Measurements from ENCODE around the gene WASHC4.

DNA sequence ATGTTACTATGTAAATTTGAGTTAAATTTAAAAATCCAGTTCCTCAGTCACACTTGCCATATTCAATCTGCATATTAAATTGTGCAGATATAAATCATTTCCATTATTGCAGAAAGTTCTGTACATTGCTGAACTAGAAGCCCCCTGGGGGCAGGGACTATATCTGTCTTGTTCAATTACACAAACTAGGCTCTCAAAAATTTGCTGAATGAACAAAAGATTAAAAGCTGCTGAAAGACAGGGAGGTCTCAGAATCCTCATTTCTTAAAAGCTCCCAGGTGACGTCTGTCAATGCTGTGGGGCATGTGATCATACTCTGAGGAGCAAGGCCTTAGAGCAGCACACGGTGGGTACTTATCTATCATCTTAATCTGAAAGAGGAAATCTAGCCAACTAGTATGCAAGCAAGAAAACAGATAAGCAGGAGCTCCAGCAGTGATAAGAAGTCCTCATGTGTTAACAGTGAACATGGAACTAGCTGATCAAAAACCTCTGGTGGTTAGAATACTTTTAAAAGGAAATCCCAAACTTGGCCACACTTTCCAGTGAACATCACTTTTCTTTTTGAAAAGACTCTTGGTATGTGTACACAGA is 68.0 kb downstream of the WASHC4 start:
- TF ChIP-seq L3MBTL2 (conservative IDR thresholded peaks at IDR 0.05) (no peak), FOXM1 (IDR thresholded peaks at IDR 0.05; ENCODE audit: borderline replicate concordance) (no peak), FOXA1 (IDR thresholded peaks at IDR 0.05) (no peak), SUZ12 (IDR thresholded peaks at IDR 0.05) (no peak), CTBP1 (IDR thresholded peaks at IDR 0.05; ENCODE audit: borderline replicate concordance) (no peak), SP1 (IDR thresholded peaks at IDR 0.05) (no peak)

Measured in HEK293T (cell line).